LNCAP (cell line): ENCODE results near the gene TMEM255B.

Experiments
- CTCF ChIP-seq: fragments of 450-650 bp; IDR thresholded peaks from 2 replicates; pipeline ENCODE4 v1.5.1; 2017; ENCODE audit warnings: mild to moderate bottlenecking

TMEM255B gene

DNA sequence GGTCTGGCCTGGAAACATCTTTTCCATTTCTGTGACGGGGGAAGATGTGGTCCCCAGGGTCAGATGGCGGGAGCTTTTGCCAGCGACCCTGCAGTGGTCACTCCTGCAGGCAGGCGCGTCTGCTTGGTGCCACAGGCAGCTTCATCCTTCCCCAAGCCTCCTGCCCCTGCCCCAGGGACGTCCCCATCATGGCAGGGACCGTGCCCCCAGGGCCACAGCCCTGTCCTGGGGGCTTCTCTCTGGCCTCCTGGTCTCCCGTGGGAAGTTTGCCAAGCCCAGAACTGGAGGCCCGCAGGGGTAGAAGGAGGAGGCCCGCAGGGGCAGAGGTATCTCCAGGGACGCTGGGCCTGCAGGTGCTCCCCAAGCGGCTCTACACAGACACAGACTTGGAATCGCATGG lies 47.5 kb downstream of the TMEM255B start:
- TF ChIP-seq CTCF = no peak

DNA sequence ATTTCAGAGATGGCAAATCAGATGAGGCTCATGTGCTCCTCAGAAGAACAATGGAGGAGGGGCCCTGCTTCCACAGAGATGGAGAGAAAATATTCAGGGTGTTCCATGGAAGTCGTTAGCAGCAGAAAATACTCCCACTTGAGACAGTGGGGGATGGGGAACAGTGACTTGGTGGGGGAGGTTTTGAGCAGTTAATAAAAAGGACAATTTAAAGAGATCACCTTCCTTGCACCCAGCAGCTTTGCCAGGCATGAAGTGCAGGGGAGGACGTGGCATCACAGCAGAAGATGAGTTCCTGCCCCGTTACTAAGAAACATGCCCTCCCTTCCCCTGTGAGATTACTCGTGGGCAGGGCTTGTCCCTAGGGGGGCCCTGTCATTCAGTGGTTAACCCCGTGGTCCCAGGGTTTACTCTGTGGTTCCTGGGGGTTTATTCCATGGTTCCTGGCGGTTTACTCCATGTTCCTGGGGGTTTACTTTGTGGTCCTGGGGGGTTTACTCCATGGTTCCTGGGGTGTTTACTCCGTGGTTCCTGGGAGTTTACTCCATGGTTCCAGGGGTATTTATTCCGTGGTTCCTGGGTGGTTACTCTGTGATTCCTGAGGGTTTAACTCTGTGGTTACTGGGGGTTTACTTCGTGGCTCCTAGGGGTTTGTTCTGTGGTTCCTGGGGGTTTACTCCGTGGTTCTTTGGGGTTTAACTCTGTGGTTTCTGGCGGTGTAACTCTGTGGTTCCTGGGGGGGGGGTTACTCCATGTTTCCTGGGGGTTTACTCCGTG lies 49.2 kb downstream of the TMEM255B start:
- TF ChIP-seq CTCF = no peak

GRCh38 chr13:113809934-113810333 lies 50.9 kb downstream of the TMEM255B start:
- no peak for TF ChIP-seq CTCF

DNA sequence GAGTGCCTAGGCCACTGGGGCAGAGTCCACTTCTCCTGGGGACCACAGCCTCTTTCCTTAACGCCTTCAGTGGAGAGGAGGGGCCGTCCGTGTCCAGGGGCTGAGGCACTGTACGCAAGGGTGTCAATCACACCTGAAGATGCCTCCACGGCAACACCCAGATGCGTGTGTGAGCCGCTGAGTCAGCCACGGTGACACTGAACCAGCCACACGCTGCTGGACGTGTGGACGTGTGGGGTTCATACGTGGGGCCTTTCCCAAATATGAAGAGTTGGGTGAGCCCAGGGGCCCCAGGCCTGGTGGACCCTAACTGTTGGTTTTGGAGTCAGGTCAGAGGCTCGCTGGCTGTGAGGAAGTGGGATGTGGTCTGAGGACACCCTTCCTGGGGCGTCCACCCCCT lies 51.6 kb downstream of the TMEM255B start:
- no peak for TF ChIP-seq CTCF

DNA sequence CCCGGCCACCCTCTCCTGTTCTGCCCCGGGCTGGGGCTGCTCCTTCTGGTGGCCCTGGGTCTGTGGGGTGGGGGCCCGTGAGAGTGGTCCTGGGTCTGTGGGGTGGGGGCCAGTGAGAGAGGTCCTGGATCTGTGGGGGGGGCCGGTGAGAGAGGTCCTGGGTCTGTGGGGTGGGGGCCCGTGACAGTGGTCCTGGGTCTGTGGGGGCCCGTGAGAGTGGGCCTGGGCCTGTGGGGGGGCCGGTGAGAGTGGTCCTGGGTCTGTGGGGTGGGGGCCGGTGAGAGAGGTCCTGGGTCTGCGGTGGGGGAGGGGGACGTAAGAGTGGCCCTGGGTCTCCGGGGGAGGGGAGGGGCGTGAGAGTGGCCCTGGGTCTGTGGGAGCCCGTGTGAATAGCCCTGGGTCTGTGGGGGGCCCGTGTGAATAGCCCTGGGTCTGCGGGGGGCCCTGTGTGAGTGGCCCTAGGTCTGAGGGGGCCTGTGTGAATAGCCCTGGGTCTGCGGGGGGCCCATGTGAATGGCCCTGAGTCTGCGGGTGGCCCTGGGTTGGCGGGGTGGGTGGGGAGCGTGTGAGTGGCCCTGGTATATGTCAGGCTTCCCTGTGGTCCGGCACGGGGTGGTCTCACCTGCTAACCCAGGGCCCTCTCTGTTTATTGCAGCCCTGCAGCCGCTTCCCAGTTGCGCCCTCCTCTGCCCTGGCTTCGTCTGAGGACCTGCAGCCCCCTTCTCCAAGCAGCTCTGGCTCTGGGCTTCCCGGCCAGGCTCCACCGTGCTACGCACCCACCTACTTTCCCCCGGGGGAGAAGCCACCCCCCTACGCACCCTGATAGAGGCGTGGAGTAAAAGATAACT lies 52.3 kb downstream of the TMEM255B start:
- TF ChIP-seq CTCF = no peak

DNA sequence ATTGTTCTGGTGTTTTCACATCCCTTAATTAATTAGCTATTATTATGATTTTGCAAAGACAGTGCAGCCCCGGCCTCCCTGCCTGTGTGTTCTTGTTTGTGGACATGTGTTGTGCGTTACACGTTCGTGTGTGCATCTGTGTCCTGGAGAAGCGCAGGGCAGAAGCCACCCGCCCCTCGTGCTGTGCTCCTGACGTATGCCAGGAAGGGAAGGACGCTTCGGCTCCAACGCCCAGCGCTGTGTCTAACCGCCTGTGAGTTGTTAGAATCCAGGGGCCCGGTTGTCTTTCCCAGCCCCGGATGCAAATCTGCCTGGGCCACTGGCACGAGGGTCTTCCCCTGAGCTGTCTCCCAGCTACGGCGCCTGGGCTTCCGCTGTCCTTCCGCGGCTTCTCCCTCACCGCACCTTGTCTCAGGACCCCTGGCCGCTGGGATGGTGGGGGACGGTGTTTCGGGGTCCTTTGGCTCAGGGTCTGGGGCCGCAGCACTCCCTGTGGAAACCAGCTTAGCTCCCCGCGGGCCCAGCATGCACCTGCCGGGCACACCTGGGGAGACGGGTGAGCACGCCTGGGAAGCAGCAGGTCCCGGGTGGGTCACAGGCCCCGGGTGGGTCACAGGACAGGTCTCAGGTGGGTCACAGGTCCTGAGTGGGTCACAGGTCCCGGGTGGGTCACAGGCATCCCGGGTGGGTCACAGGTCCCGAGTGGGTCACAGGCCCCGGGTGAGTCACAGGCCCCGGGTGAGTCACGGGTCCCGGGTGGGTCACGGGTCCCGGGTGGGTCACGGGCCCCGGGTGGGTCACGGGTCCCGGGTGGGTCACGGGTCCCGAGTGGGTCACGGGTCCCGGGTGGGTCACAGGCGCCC lies 53.4 kb downstream of the TMEM255B start:
- no peak for TF ChIP-seq CTCF

GRCh38 chr13:113813070-113813748 lies 54.2 kb downstream of the TMEM255B start:
- no peak for TF ChIP-seq CTCF
